NCI-H446 (cell line): ENCODE measurements around the gene KY.
"Not testable (repeated sequence)": the region's sequence is repeated elsewhere in the genome, so short reads cannot be mapped to it uniquely, and the experiment has no call there.

Experiments used
- DNase-seq, 2 experiments: peaks; one replicate each; lab custom pipeline; 2025; lab: John Stamatoyannopoulos, UW

KY gene

GRCh38 chr3:134601539-134602439 lies 49.0 kb downstream of the KY start:
- peak; percentile 32 to 81 for DNase-seq

GRCh38 chr3:134600685-134601463 lies 49.9 kb downstream of the KY start:
- peak; percentile 62 to 79 for DNase-seq

GRCh38 chr3:134600206-134600605 lies 50.6 kb downstream of the KY start:
- no peak for DNase-seq

- DNase-seq, result no peak
Measured at GRCh38 chr3:134598763-134599545, 51.9 kb downstream of the KY start.

GRCh38 chr3:134597390-134597970 lies 53.3 kb downstream of the KY start:
- no peak for DNase-seq

- DNase-seq, result not testable (repeated sequence)
Measured at GRCh38 chr3:134594986-134595385, 55.8 kb downstream of the KY start.

GRCh38 chr3:134594331-134594741 lies 56.5 kb downstream of the KY start:
- no peak for DNase-seq

GRCh38 chr3:134592806-134593205 lies 58.0 kb downstream of the KY start:
- no peak for DNase-seq

- no peak for DNase-seq
Measured at GRCh38 chr3:134590766-134591165, 60.1 kb downstream of the KY start.

- no peak for DNase-seq
Measured at GRCh38 chr3:134579141-134579665, 71.6 kb downstream of the KY start.

GRCh38 chr3:134576831-134577230 lies 74.0 kb downstream of the KY start:
- DNase-seq, result no peak

GRCh38 chr3:134576426-134576825 lies 74.4 kb downstream of the KY start:
- DNase-seq, result no peak

GRCh38 chr3:134569899-134570298 lies 80.9 kb downstream of the KY start:
- not testable (repeated sequence) for DNase-seq

GRCh38 chr3:134568790-134569189 lies 82.0 kb downstream of the KY start:
- no peak for DNase-seq

GRCh38 chr3:134567605-134568004 lies 83.2 kb downstream of the KY start:
- DNase-seq, result no peak

- DNase-seq, result no peak
Measured at GRCh38 chr3:134564991-134565390, 85.8 kb downstream of the KY start.

- no peak for DNase-seq
Measured at GRCh38 chr3:134563601-134564000, 87.2 kb downstream of the KY start.

GRCh38 chr3:134562055-134562454 lies 88.8 kb downstream of the KY start:
- DNase-seq, result no peak

GRCh38 chr3:134559591-134559990 lies 91.2 kb downstream of the KY start:
- DNase-seq, result no peak
